ENCODE results near the gene SH3BGR.

- TF ChIP-seq TOX (CRISPR knock-in tag; IDR thresholded peaks at IDR 0.05; ENCODE audit: borderline replicate concordance) = no peak
- no peak for TF ChIP-seq PATZ1 (CRISPR knock-in tag; IDR thresholded peaks at IDR 0.05; ENCODE audit: borderline replicate concordance)
- TF ChIP-seq TSHZ2 (CRISPR knock-in tag; IDR thresholded peaks at IDR 0.05) = no peak
- TF ChIP-seq POU6F1 (CRISPR knock-in tag; IDR thresholded peaks at IDR 0.05; ENCODE audit: borderline replicate concordance, low read depth) = no peak
- TF ChIP-seq ZFP30 (CRISPR knock-in tag; IDR thresholded peaks at IDR 0.05) = no peak
- TF ChIP-seq SNAI2 (CRISPR knock-in tag; IDR thresholded peaks at IDR 0.05) = no peak
- TF ChIP-seq ARNTL (CRISPR knock-in tag; IDR thresholded peaks at IDR 0.05; ENCODE audit: borderline replicate concordance, low read depth) = no peak
- TF ChIP-seq PPARA (CRISPR knock-in tag; IDR thresholded peaks at IDR 0.05; ENCODE audit: borderline replicate concordance) = no peak
- TF ChIP-seq CREB5 (CRISPR knock-in tag; IDR thresholded peaks at IDR 0.05; ENCODE audit: low read depth) = no peak
Observed at GRCh38 chr21:39447264-39447663, 4.5 kb upstream of the SH3BGR start.
